GM21390 (cell line): ENCODE data around the gene USP9X.
"Not testable (repeated sequence)": the region's sequence is repeated elsewhere in the genome, so short reads cannot be mapped to it uniquely, and the experiment has no call there.

Experiments used
- ATAC-seq: cut with Tn5 transposase; IDR thresholded peaks from one replicate; pipeline ENCODE4 v1.9.1; 2021; ENCODE audit not compliant: unreplicated experiment

USP9X gene

DNA sequence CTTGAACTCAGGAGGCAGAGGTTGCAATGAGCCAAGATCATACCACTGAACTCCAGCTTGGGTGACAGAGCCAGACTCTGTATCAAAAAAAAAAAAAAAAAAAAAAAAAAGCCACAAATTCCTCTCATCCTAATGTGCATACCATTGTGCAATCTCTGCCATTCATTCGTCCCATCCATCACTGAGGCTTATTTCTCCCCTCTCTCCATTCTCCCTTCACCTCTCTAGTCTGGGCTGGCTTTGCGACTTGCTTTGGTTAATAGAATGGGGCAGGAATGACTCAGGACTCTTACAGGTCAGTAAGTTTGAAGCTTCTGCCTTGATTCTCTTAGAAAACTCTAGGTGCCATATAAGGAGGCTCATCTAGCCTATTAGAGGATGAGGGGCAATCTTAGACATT, 188.4 kb downstream of the USP9X start:
- ATAC-seq, result no peak

GRCh38 chrX:41275661-41276609, 190.7 kb downstream of the USP9X start:
- peak; percentile 66 for ATAC-seq

- ATAC-seq, result no peak
Measured at GRCh38 chrX:41276661-41277506, 191.6 kb downstream of the USP9X start.

DNA sequence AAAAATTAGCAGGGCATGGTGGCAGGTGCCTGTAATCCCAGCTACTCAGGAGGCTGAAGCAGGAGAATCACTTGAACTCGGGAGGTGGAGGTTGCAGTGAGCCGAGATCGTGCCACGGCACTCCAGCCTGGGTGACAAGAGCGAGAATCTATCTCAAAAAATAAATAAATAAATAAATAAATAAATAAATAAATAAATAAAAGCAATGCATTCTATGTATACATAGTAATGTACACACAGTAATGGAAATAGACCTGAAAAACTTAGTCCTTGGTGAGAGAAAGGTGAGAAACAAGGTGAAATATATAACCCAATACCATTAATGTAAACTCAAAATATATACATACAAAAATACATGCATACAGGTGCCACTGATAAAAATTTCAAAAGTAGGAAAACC, 197.1 kb downstream of the USP9X start:
- ATAC-seq, result not testable (repeated sequence)

DNA sequence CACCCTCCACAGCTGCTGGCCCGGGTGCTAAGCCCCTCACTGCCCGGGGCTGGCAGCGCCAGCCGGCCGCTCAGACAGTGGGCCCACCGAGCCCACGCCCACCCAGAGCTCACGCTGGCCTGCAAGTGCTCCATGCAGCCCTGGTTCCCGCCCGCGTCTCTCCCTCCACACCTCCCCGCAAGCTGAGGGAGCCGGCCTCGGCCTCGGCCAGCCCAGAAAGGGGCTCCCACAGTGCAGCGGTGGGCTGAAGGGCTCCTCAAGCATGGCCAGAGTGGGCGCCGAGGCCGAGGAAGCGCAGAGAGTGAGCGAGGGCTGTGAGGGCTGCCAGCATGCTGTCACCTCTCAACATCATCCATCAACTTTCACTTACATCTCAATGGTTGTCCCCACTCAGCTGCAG, 200.7 kb downstream of the USP9X start:
- not testable (repeated sequence) for ATAC-seq
